IMR-90 (cell line): ENCODE data around the gene PKP4. TPM values are rescaled to one million over a fixed set of nuclear protein-coding genes. Genes with fewer than 3 reads are reported as not detected.

Experiments used
- ATAC-seq: fragments of 200-7000 bp; cut with Tn5 transposase; 2 replicates; pipeline ENCODE4 v1.9.1; 2020; ENCODE audit warnings: low read depth, mild to moderate bottlenecking, moderate library complexity
- BruUV-seq: library from RNA; stranded (reverse); fragments of 400-500 nt; replicated peaks from 2 replicates; lab custom pipeline; 2021; lab: Mats Ljungman, UMichigan
- CTCF ChIA-PET: fragments of 300-600 bp; formaldehyde crosslinking; extraction: SDS; loops from one replicate; lab custom pipeline; 2021; ENCODE audit warnings: antibody characterized with exemption; lab: Yijun Ruan, JAX
- POLR2A ChIA-PET: fragments of 300-600 bp; sonication (Branson Sonifier 250); formaldehyde crosslinking; loops from one replicate; lab custom pipeline; 2022; ENCODE audit warnings: antibody characterized with exemption; ENCODE audit not compliant: unreplicated experiment; lab: Charles Lee
- DNase-seq: peaks from one replicate; pipeline ENCODE4 v3.0.0; 2013
- H2AFZ ChIP-seq: replicated peaks from 2 replicates; pipeline ENCODE3; 2013; ENCODE audit warnings: low read length, mild to moderate bottlenecking; ENCODE audit not compliant: poor library complexity
- H2AK5ac ChIP-seq: 2 replicates; pipeline ENCODE4 v1.6.1; 2013; ENCODE audit warnings: low read depth, low read length, inconsistent platforms
- H2AK9ac ChIP-seq: replicated peaks from 2 replicates; pipeline ENCODE3; 2013; ENCODE audit warnings: mild to moderate bottlenecking, low read depth, low read length, moderate library complexity; ENCODE audit not compliant: poor library complexity
- H2BK120ac ChIP-seq: 2 replicates; pipeline ENCODE4 v1.6.1; 2013; ENCODE audit warnings: low read depth, low read length, inconsistent platforms
- H2BK15ac ChIP-seq: 3 replicates; pipeline ENCODE4 v1.6.1; 2013; ENCODE audit warnings: low read depth, low read length, inconsistent platforms
- H2BK20ac ChIP-seq: 2 replicates; pipeline ENCODE4 v1.6.1; 2013; ENCODE audit warnings: low read depth, mild to moderate bottlenecking, inconsistent platforms, low read length, moderate library complexity
- H2BK5ac ChIP-seq: 2 replicates; pipeline ENCODE4 v1.6.1; 2013; ENCODE audit warnings: mild to moderate bottlenecking, low read depth, low read length, inconsistent platforms; ENCODE audit not compliant: poor library complexity, severe bottlenecking
- H3K14ac ChIP-seq: replicated peaks from 2 replicates; pipeline ENCODE4 v1.6.1; 2013; ENCODE audit warnings: low read depth, low read length, inconsistent platforms
- H3K18ac ChIP-seq: 2 replicates; pipeline ENCODE4 v1.6.1; 2013; ENCODE audit warnings: low read depth, low read length, control low read depth
- H3K23ac ChIP-seq: 2 replicates; pipeline ENCODE4 v1.6.1; 2013; ENCODE audit warnings: low read depth, low read length, inconsistent platforms
- H3K27ac ChIP-seq: 2 replicates; pipeline ENCODE4 v1.5.1; 2013; ENCODE audit warnings: mild to moderate bottlenecking, control low read depth, low read length; ENCODE audit not compliant: insufficient read depth
- H3K27me3 ChIP-seq: 2 replicates; pipeline ENCODE4 v1.6.1; 2013; ENCODE audit warnings: low read length; ENCODE audit not compliant: control insufficient read depth, insufficient read depth
- H3K36me3 ChIP-seq: 2 replicates; pipeline ENCODE4 v1.6.1; 2013; ENCODE audit warnings: low read length, mixed read lengths; ENCODE audit not compliant: control insufficient read depth, insufficient read depth
- H3K4ac ChIP-seq: 2 replicates; pipeline ENCODE4 v1.6.1; 2013; ENCODE audit warnings: low read depth, low read length, inconsistent platforms
- H3K4me1 ChIP-seq: 2 replicates; pipeline ENCODE4 v1.6.1; 2013; ENCODE audit warnings: low read length, mixed read lengths; ENCODE audit not compliant: control insufficient read depth, insufficient read depth
- H3K4me2 ChIP-seq: 2 replicates; pipeline ENCODE4 v1.6.1; 2013; ENCODE audit warnings: low read depth, mild to moderate bottlenecking, control low read depth, low read length, moderate library complexity
- H3K4me3 ChIP-seq: 2 replicates; pipeline ENCODE4 v1.5.1; 2013; ENCODE audit warnings: low read depth, mild to moderate bottlenecking, control low read depth, low read length, moderate library complexity; ENCODE audit not compliant: insufficient read depth
- H3K56ac ChIP-seq: 2 replicates; pipeline ENCODE4 v1.6.1; 2013; ENCODE audit warnings: low read length, inconsistent platforms; ENCODE audit not compliant: insufficient read depth; ENCODE audit errors: extremely low read depth
- H3K79me1 ChIP-seq, 2 experiments: 2 replicates each; pipeline ENCODE4 v1.6.1; 2013; ENCODE audit warnings: low read length in 2 of 2, inconsistent platforms in 1 of 2, low read depth in 1 of 2
- H3K9ac ChIP-seq: 2 replicates; pipeline ENCODE4 v1.6.1; 2013; ENCODE audit warnings: low read depth, low read length, control low read depth
- H3K9me1 ChIP-seq: 2 replicates; pipeline ENCODE4 v1.6.1; 2013; ENCODE audit warnings: low read length, inconsistent platforms; ENCODE audit not compliant: insufficient read depth
- H3K9me3 ChIP-seq: 2 replicates; pipeline ENCODE4 v1.6.1; 2013; ENCODE audit warnings: low read length; ENCODE audit not compliant: control insufficient read depth, insufficient read depth
- H4K20me1 ChIP-seq: 2 replicates; pipeline ENCODE4 v1.6.1; 2013; ENCODE audit warnings: low read length, inconsistent platforms; ENCODE audit not compliant: insufficient read depth
- H4K5ac ChIP-seq: 2 replicates; pipeline ENCODE4 v1.6.1; 2013; ENCODE audit warnings: mild to moderate bottlenecking, low read depth, low read length, control low read depth
- H4K8ac ChIP-seq, 2 experiments: 2 replicates each; pipeline ENCODE4 v1.6.1; 2013; ENCODE audit warnings: low read depth in 2 of 2, low read length in 2 of 2, control low read depth in 1 of 2, inconsistent platforms in 1 of 2
- H4K91ac ChIP-seq: 2 replicates; pipeline ENCODE4 v1.6.1; 2013; ENCODE audit warnings: low read depth, low read length, inconsistent platforms; ENCODE audit not compliant: insufficient read depth
- BHLHE40 ChIP-seq: fragments of 150-350 bp; IDR thresholded peaks from 2 replicates; pipeline ENCODE4 v1.6.1; 2016; ENCODE audit warnings: mild to moderate bottlenecking, low read depth, low read length
- CHD1 ChIP-seq: IDR thresholded peaks from 2 replicates; pipeline ENCODE4 v1.6.1; 2012; ENCODE audit warnings: low read depth, low read length, improper control_type of control experiment
- FOS ChIP-seq: fragments of 150-350 bp; IDR thresholded peaks from 2 replicates; pipeline ENCODE4 v1.6.1; 2016; ENCODE audit warnings: low read depth, low read length
- MAZ ChIP-seq: IDR thresholded peaks from 2 replicates; pipeline ENCODE4 v1.6.1; 2012; ENCODE audit warnings: low read depth, mild to moderate bottlenecking, low read length, improper control_type of control experiment, moderate library complexity, borderline replicate concordance
- POLR2A ChIP-seq: IDR thresholded peaks from 2 replicates; pipeline ENCODE4 v1.6.1; 2012; ENCODE audit warnings: mild to moderate bottlenecking, low read depth, low read length
- RFX5 ChIP-seq: IDR thresholded peaks from 2 replicates; pipeline ENCODE4 v1.8.0; 2012; ENCODE audit warnings: low read depth, mild to moderate bottlenecking, low read length, moderate library complexity
- SMC3 ChIP-seq: fragments of 150-350 bp; IDR thresholded peaks from 2 replicates; pipeline ENCODE4 v1.6.1; 2016; ENCODE audit warnings: low read depth, mild to moderate bottlenecking, antibody characterized with exemption, low read length, moderate library complexity
- WGBS, 2 experiments: methylation state at CpG; one replicate each; pipeline versions ENCODE4 v1.1.5 to v1.1.7; 2013; ENCODE audit warnings: missing lambda C conversion rate in 2 of 2; ENCODE audit not compliant: insufficient read length in 1 of 2; ENCODE audit errors: extremely low coverage in 2 of 2; 5-methylcytosine and 5-hydroxymethylcytosine counted together
- dilution Hi-C: fragments of 300-500 bp; cut with HindIII; formaldehyde crosslinking; loops from one replicate; pipeline ENCODE4 v1.14.3; 2018; ENCODE audit warnings: low sequenced_read_pairs; ENCODE audit not compliant: unreplicated experiment
- in situ Hi-C: fragments of 300-500 bp; cut with MboI; formaldehyde crosslinking; loops from 3 replicates; pipeline ENCODE4 v1.14.3; 2019; ENCODE audit warnings: low sequenced_read_pairs, inconsistent platforms, mixed read lengths
- intact Hi-C: fragments of 100-400 bp; cut with micrococcal nuclease; formaldehyde crosslinking; loops from 2 replicates; pipeline ENCODE4 v1.10.0; 2022
- polyA plus RNA-seq, 3 experiments: library from polyadenylated mRNA; depleted of rRNA; stranded (reverse); fragments of >200 nt; gene quantifications; 2 replicates each; pipeline ENCODE4 v1.2.3, GENCODE V29; 2012; ENCODE audit warnings: low replicate concordance in 1 of 3
- total RNA-seq: library from RNA; depleted of rRNA; stranded (reverse); fragments of >200 nt; gene quantifications from 2 replicates; pipeline ENCODE4 v1.2.3, GENCODE V29; 2012
- TF ChIP-seq, protein P1 (sequence below): fragments of 150-350 bp; IDR thresholded peaks from 2 replicates; pipeline ENCODE4 v1.6.1; 2016; ENCODE audit warnings: low read depth, mild to moderate bottlenecking, low read length, moderate library complexity, borderline replicate concordance
- TF ChIP-seq, protein P2 (sequence below): fragments of 150-350 bp; IDR thresholded peaks from 2 replicates; pipeline ENCODE4 v1.6.1; 2017; ENCODE audit warnings: mild to moderate bottlenecking, antibody characterized with exemption, low read length, low read depth

PKP4 gene
- total and polyA plus RNA-seq, 2 of the 4 experiments (the other 2 are of a cell fraction) = 20.1 to 37.8 TPM

DNA sequence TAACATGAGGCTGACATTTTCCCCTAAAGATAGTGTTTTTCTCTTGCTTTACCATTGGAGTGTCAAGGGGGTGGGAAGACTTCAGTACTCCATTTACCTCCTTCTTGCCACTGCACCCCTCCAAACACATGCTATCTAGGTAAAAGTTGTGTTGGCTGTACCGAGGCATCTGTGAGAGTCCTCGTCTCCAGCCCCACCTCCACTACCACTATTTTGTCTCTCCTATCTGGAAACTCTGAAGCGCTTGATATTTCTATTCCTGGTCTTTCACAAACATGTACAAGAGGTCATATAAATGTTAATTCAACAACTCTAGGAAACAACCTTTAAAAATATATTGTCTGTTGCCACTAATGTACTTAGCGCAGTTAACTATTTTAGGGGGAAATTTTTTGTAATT lies 132.6 kb downstream of the PKP4 start:
- no peak overlapping the region for H3K4ac ChIP-seq
- H2AFZ ChIP-seq = no peak overlapping the region
- no peak overlapping the region for H3K4me2 ChIP-seq
- no CpG with 5 or more reads among the region's 4 CpGs for WGBS, 2 experiments
- intact Hi-C loops = loop anchor here (5.0 kb wide), 3 partner anchors 102 to 177 kb away; partner anchors contain the start of genes CCDC148 and PKP4
- dilution Hi-C loops = no loop called here
- ATAC-seq (no peak), DNase-seq (no peak)
- no peak overlapping the region for H2BK120ac ChIP-seq
- no peak overlapping the region for H4K5ac ChIP-seq
- H3K4me3 ChIP-seq = no peak overlapping the region
- H3K79me1 ChIP-seq = peaks cover 0 to 5% of the 10 kb centered on the region in 2 experiments; a peak in 1 of 4 replicates
- no peak overlapping the region for H3K56ac ChIP-seq
- no peak overlapping the region for H3K18ac ChIP-seq
- H3K27ac ChIP-seq = no peak overlapping the region
- H3K14ac ChIP-seq = no peak overlapping the region
- H2BK5ac ChIP-seq = no peak overlapping the region
- ChIA-PET POLR2A (no interaction called here), CTCF (no interaction called here)
- H3K9me3 ChIP-seq = no peaks in the 10 kb centered on the region
- in situ Hi-C loops = no loop called here
- no peaks in the 10 kb centered on the region; the same call in 1 of the 2 replicates for H3K9me1 ChIP-seq
- H3K27me3 ChIP-seq = no peaks in the 10 kb centered on the region
- H3K23ac ChIP-seq = no peak overlapping the region
- BruUV-seq = no TSS peak
- peaks cover 6% of the 10 kb centered on the region for H3K4me1 ChIP-seq
- H2BK15ac ChIP-seq = no peak overlapping the region
- H2AK5ac ChIP-seq = no peak overlapping the region
- H4K8ac ChIP-seq = no peak overlapping the region
- H3K9ac ChIP-seq = no peak overlapping the region
- H4K20me1 ChIP-seq = no peaks in the 10 kb centered on the region
- H2AK9ac ChIP-seq = no peak overlapping the region
- H4K91ac ChIP-seq = no peak overlapping the region
- no peaks in the 10 kb centered on the region for H3K36me3 ChIP-seq
- TF ChIP-seq FOS = no peak
- TF ChIP-seq RFX5 = no peak
- no peak for TF ChIP-seq MAZ
- TF ChIP-seq CHD1 = no peak
- no peak for TF ChIP-seq BHLHE40
- TF ChIP-seq, protein P1, sequence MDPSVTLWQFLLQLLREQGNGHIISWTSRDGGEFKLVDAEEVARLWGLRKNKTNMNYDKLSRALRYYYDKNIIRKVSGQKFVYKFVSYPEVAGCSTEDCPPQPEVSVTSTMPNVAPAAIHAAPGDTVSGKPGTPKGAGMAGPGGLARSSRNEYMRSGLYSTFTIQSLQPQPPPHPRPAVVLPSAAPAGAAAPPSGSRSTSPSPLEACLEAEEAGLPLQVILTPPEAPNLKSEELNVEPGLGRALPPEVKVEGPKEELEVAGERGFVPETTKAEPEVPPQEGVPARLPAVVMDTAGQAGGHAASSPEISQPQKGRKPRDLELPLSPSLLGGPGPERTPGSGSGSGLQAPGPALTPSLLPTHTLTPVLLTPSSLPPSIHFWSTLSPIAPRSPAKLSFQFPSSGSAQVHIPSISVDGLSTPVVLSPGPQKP = no peak
- TF ChIP-seq POLR2A = no peak
- no peak for TF ChIP-seq SMC3
- TF ChIP-seq, protein P2, sequence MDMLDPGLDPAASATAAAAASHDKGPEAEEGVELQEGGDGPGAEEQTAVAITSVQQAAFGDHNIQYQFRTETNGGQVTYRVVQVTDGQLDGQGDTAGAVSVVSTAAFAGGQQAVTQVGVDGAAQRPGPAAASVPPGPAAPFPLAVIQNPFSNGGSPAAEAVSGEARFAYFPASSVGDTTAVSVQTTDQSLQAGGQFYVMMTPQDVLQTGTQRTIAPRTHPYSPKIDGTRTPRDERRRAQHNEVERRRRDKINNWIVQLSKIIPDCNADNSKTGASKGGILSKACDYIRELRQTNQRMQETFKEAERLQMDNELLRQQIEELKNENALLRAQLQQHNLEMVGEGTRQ = no peak
- H2BK20ac ChIP-seq = no peak overlapping the region
